A673 (cell line): ENCODE data around the gene GRHL3. TPM values are rescaled to one million over a fixed set of nuclear protein-coding genes. Genes with fewer than 3 reads are reported as not detected.

Experiments used
- BruUV-seq: library from RNA; stranded (reverse); fragments of 400-500 nt; replicated peaks from 2 replicates; lab custom pipeline; 2021; lab: Mats Ljungman, UMichigan
- CTCF ChIA-PET: fragments of 300-600 bp; sonication (Branson Sonifier 250); formaldehyde crosslinking; loops from one replicate; lab custom pipeline; 2022; ENCODE audit warnings: antibody characterized with exemption; lab: Charles Lee
- POLR2A ChIA-PET: fragments of 300-600 bp; sonication (Branson Sonifier 250); formaldehyde crosslinking; loops from one replicate; lab custom pipeline; 2022; ENCODE audit warnings: antibody characterized with exemption; ENCODE audit not compliant: low non-redundant PET; lab: Charles Lee
- DNase-seq: peaks from one replicate; pipeline ENCODE4 v3.0.0-alpha.2; 2015; ENCODE audit warnings: low spot score
- H3K27ac ChIP-seq: fragments of 200-600 bp; sonication (generic); 2 replicates; pipeline ENCODE4 v1.5.1; 2016; ENCODE audit warnings: mixed run types, low read depth, mild to moderate bottlenecking, mixed read lengths, antibody characterized with exemption, low read length; ENCODE audit not compliant: poor library complexity, severe bottlenecking
- H3K27me3 ChIP-seq: fragments of 200-600 bp; sonication (generic); replicated peaks from 2 replicates; pipeline ENCODE4 v1.6.1; 2017; ENCODE audit warnings: mixed run types, low read depth, mild to moderate bottlenecking, mixed read lengths, antibody characterized with exemption, low read length; ENCODE audit not compliant: insufficient read depth, poor library complexity
- H3K36me3 ChIP-seq: fragments of 200-600 bp; sonication (generic); 2 replicates; pipeline ENCODE4 v1.6.1; 2016; ENCODE audit warnings: mixed run types, mild to moderate bottlenecking, mixed read lengths, antibody characterized with exemption, low read length; ENCODE audit not compliant: insufficient read depth, poor library complexity, severe bottlenecking
- H3K4me1 ChIP-seq: fragments of 200-600 bp; sonication (generic); 2 replicates; pipeline ENCODE4 v1.6.1; 2017; ENCODE audit warnings: mixed run types, mild to moderate bottlenecking, mixed read lengths, antibody characterized with exemption, low read length; ENCODE audit not compliant: insufficient read depth, poor library complexity, severe bottlenecking
- H3K4me3 ChIP-seq: fragments of 200-600 bp; sonication (generic); 2 replicates; pipeline ENCODE4 v1.5.1; 2016; ENCODE audit warnings: low read depth, mixed run types, mild to moderate bottlenecking, mixed read lengths, low read length; ENCODE audit not compliant: poor library complexity, severe bottlenecking
- H3K9me3 ChIP-seq: fragments of 200-600 bp; sonication (generic); 2 replicates; pipeline ENCODE4 v1.6.1; 2016; ENCODE audit warnings: mixed run types, low read depth, mild to moderate bottlenecking, mixed read lengths, antibody characterized with exemption, low read length; ENCODE audit not compliant: poor library complexity, severe bottlenecking
- CTCF ChIP-seq: fragments of 300-800, 200-600 bp; sonication (generic); conservative IDR thresholded peaks from 2 replicates; pipeline ENCODE4 v1.5.1; 2017; ENCODE audit warnings: low read depth, mild to moderate bottlenecking, antibody characterized with exemption, low read length, moderate library complexity, mixed read lengths
- EZH2 ChIP-seq: fragments of 200-600 bp; sonication (generic); IDR thresholded peaks from 2 replicates; pipeline ENCODE4 v1.6.1; 2017; ENCODE audit warnings: borderline replicate concordance, low read depth, mild to moderate bottlenecking, mixed read lengths, antibody characterized with exemption, low read length; ENCODE audit not compliant: poor library complexity, severe bottlenecking
- intact Hi-C: fragments of 100-400 bp; cut with micrococcal nuclease; formaldehyde crosslinking; loops from one replicate; pipeline ENCODE4 v1.10.0; 2022; ENCODE audit not compliant: unreplicated experiment
- total RNA-seq: library from RNA; stranded (reverse); gene quantifications from 2 replicates; pipeline ENCODE4 v1.2.3, GENCODE V29; 2021

GRHL3 gene
- total RNA-seq, 1 experiment from 2014 or later, result not detected

GRCh38 chr1:24351918-24352627 lies 32.9 kb downstream of the GRHL3 start:
- POLR2A ChIA-PET, result no interaction called here
- no peaks in the 10 kb centered on the region for H3K36me3 ChIP-seq

GRCh38 chr1:24353292-24353891 lies 34.2 kb downstream of the GRHL3 start:
- Histone ChIP-seq H3K4me3 (no peak overlapping the region), H3K27ac (no peak overlapping the region), H3K9me3 (no peaks in the 10 kb centered on the region), H3K4me1 (no peaks in the 10 kb centered on the region), H3K36me3 (no peaks in the 10 kb centered on the region), H3K27me3 (no peaks in the 10 kb centered on the region)
- ChIA-PET POLR2A (no interaction called here), CTCF (no interaction called here)
- intact Hi-C loops, result no loop called here
- no TSS peak for BruUV-seq
- no peak for DNase-seq
- TF ChIP-seq CTCF, result no peak
- TF ChIP-seq EZH2, result no peak

More at GRCh38 chr1:24351918-24352627, 32.9 kb downstream of the GRHL3 start:
- Histone ChIP-seq H3K27ac (no peak overlapping the region), H3K4me3 (no peak overlapping the region), H3K4me1 (no peaks in the 10 kb centered on the region), H3K9me3 (no peaks in the 10 kb centered on the region), H3K27me3 (no peaks in the 10 kb centered on the region)
- TF ChIP-seq CTCF (no peak), EZH2 (no peak)
- CTCF ChIA-PET, result no interaction called here
- BruUV-seq, result no TSS peak
- intact Hi-C loops, result no loop called here
- DNase-seq, result peak; percentile 47

DNA sequence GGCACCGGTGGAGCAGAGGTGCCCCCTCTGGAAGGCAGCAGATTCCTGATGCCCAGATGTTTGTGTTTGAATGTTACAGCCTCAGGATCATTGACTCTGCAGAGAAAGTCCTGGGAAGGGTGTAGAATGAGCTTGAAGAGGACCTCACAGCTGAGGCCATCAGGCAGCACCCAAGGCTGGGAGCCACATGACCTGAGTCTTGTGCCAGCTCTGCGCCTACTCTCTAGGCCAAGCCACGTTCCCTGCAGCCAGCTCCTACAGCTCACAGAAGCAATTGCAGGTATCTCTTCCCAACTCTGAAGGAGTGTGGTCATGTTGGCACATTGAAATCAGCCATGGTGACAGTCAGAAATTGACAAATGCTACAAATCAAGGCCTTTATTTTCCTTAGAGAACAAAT lies 36.3 kb downstream of the GRHL3 start:
- Histone ChIP-seq H3K9me3 (no peaks in the 10 kb centered on the region), H3K4me3 (no peak overlapping the region), H3K27ac (no peak overlapping the region), H3K27me3 (no peaks in the 10 kb centered on the region), H3K36me3 (no peaks in the 10 kb centered on the region), H3K4me1 (no peaks in the 10 kb centered on the region)
- DNase-seq, result no peak
- POLR2A ChIA-PET, result no interaction called here
- TF ChIP-seq EZH2 (no peak), CTCF (no peak)
- CTCF ChIA-PET, result interaction anchor here (0.6 kb wide), 1 partner anchor 205 kb away, joined by 4 read pairs; no protein-coding TSS in a partner anchor
- intact Hi-C loops, result no loop called here
- BruUV-seq, result no TSS peak
